ENCODE results near the gene C6orf132. TPM values are rescaled to one million over a fixed set of nuclear protein-coding genes. Genes with fewer than 3 reads are reported as not detected.

C6orf132 gene
- total RNA-seq, 1 donor = 0.63 TPM

- no peak for DNase-seq (ENCODE audit: low read depth)
- H3K4me3 ChIP-seq (ENCODE audit: low read depth, low read length) = no peak overlapping the region
- TF ChIP-seq CTCF (IDR thresholded peaks at IDR 0.05; ENCODE audit: insufficient read depth, low read length) = no peak
Measured at GRCh38 chr6:42128460-42129359, 13.7 kb downstream of the C6orf132 start.

GRCh38 chr6:42125663-42126062 lies 16.8 kb downstream of the C6orf132 start:
- TF ChIP-seq CTCF (IDR thresholded peaks at IDR 0.05; ENCODE audit: insufficient read depth, low read length) = no peak

GRCh38 chr6:42125231-42125630 lies 17.2 kb downstream of the C6orf132 start:
- DNase-seq (ENCODE audit: low read depth) = no peak
- H3K4me3 ChIP-seq (ENCODE audit: low read depth, low read length) = no peak overlapping the region
- TF ChIP-seq CTCF (IDR thresholded peaks at IDR 0.05; ENCODE audit: insufficient read depth, low read length) = no peak

More at GRCh38 chr6:42125663-42126062, 16.8 kb downstream of the C6orf132 start:
- H3K4me3 ChIP-seq (ENCODE audit: low read depth, low read length) = no peak overlapping the region
- no peak for DNase-seq (ENCODE audit: low read depth)

- H3K4me3 ChIP-seq (ENCODE audit: low read depth, low read length) = no peak overlapping the region
- DNase-seq (ENCODE audit: low read depth) = no peak
- no peak for TF ChIP-seq CTCF (IDR thresholded peaks at IDR 0.05; ENCODE audit: insufficient read depth, low read length)
Measured at GRCh38 chr6:42124223-42124836, 18.1 kb downstream of the C6orf132 start.

- DNase-seq (ENCODE audit: low read depth) = no peak
- no peak for TF ChIP-seq CTCF (IDR thresholded peaks at IDR 0.05; ENCODE audit: insufficient read depth, low read length)
Measured at GRCh38 chr6:42123379-42124103, 18.9 kb downstream of the C6orf132 start.

GRCh38 chr6:42120895-42121865 lies 21.2 kb downstream of the C6orf132 start:
- peak; percentile 42 for DNase-seq (ENCODE audit: low read depth)
- no peak overlapping the region for H3K4me3 ChIP-seq (ENCODE audit: low read depth, low read length)
- TF ChIP-seq CTCF (IDR thresholded peaks at IDR 0.05; ENCODE audit: insufficient read depth, low read length) = no peak

More at GRCh38 chr6:42123379-42124103, 18.9 kb downstream of the C6orf132 start:
- no peak overlapping the region for H3K4me3 ChIP-seq (ENCODE audit: low read depth, low read length)
